ENCODE measurements around the gene DCT. TPM values are rescaled to one million over a fixed set of nuclear protein-coding genes. Genes with fewer than 3 reads are reported as not detected.

The DCT gene
- total and polyA plus RNA-seq, 2 donors (not counting 1 experiment from before 2014, with no cell fraction given): 0.17 TPM; not detected in 1

DNA sequence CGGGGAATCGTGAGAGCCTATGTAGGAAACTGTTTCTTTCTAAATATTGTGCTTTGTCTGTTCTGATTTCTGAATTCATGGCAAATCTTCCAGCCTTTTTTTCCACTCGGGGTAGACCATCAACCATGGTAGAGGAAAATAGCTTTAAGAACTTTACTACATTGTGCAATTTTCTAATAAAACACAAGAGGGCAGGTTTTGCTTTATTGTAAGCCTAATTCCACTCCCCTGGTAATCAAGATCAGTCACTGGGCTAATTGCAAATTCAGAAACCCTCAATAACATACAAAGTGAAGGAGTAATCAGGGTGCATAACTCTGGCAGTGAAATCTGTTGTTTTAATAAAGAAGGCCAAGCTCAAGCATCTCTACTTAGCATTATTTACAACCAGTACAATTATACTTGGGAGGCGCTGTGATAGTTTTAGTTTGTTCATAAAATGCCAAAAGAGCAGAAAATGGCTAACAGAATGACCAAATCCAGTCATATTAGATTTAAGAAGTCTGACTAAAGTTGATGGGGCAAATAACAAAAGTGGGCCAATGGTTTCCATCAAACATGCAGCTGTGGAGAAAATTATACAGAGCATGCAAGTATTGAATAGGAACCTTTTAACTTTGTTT, 43.8 kb downstream of the DCT start:
- Histone ChIP-seq H3K4me1 (ENCODE audit: control insufficient read depth, extremely low read depth, insufficient read depth, low read length) (no peaks in the 10 kb centered on the region), H4K20me1 (ENCODE audit: control insufficient read depth, extremely low read depth, insufficient read depth, low read length) (no peaks in the 10 kb centered on the region), H3K9ac (ENCODE audit: insufficient read depth, low read length) (no peak overlapping the region), H3K27ac (ENCODE audit: insufficient read depth, low read length) (no peak overlapping the region), H3K4me3 (replicated peaks in 1 of 4; ENCODE audit: control extremely low read depth in 1 of 4, insufficient read depth in 1 of 4, low read depth in 3 of 4, low read length in 4 of 4) (no peak overlapping the region), H3K9me3 (ENCODE audit: control insufficient read depth, insufficient read depth, low read depth, low read length) (no peaks in the 10 kb centered on the region), H3K79me2 (ENCODE audit: control insufficient read depth, insufficient read depth, low read length) (no peaks in the 10 kb centered on the region), H3K27me3 (ENCODE audit: control insufficient read depth, insufficient read depth, low read length) (peaks cover 3% of the 10 kb centered on the region), H2AFZ (ENCODE audit: low read length) (no peak overlapping the region), H3K4me2 (ENCODE audit: extremely low read depth, insufficient read depth, low read length) (no peak overlapping the region), H3K36me3 (ENCODE audit: control insufficient read depth, insufficient read depth, low read length) (no peaks in the 10 kb centered on the region)
- peak; percentile 46 to 80 for DNase-seq (ENCODE audit: low read depth in 2 of 2)
- TF ChIP-seq, protein P1, sequence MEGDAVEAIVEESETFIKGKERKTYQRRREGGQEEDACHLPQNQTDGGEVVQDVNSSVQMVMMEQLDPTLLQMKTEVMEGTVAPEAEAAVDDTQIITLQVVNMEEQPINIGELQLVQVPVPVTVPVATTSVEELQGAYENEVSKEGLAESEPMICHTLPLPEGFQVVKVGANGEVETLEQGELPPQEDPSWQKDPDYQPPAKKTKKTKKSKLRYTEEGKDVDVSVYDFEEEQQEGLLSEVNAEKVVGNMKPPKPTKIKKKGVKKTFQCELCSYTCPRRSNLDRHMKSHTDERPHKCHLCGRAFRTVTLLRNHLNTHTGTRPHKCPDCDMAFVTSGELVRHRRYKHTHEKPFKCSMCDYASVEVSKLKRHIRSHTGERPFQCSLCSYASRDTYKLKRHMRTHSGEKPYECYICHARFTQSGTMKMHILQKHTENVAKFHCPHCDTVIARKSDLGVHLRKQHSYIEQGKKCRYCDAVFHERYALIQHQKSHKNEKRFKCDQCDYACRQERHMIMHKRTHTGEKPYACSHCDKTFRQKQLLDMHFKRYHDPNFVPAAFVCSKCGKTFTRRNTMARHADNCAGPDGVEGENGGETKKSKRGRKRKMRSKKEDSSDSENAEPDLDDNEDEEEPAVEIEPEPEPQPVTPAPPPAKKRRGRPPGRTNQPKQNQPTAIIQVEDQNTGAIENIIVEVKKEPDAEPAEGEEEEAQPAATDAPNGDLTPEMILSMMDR (conservative IDR thresholded peaks at IDR 0.05 in 1 of 2, IDR thresholded peaks at IDR 0.05 in 1 of 2; ENCODE audit: low read depth in 1 of 2, low read length in 2 of 2): peak; percentile 49 to 54
- no peak for TF ChIP-seq EZH2 (IDR thresholded peaks at IDR 0.05; ENCODE audit: low read length, missing control alignments)

DNA sequence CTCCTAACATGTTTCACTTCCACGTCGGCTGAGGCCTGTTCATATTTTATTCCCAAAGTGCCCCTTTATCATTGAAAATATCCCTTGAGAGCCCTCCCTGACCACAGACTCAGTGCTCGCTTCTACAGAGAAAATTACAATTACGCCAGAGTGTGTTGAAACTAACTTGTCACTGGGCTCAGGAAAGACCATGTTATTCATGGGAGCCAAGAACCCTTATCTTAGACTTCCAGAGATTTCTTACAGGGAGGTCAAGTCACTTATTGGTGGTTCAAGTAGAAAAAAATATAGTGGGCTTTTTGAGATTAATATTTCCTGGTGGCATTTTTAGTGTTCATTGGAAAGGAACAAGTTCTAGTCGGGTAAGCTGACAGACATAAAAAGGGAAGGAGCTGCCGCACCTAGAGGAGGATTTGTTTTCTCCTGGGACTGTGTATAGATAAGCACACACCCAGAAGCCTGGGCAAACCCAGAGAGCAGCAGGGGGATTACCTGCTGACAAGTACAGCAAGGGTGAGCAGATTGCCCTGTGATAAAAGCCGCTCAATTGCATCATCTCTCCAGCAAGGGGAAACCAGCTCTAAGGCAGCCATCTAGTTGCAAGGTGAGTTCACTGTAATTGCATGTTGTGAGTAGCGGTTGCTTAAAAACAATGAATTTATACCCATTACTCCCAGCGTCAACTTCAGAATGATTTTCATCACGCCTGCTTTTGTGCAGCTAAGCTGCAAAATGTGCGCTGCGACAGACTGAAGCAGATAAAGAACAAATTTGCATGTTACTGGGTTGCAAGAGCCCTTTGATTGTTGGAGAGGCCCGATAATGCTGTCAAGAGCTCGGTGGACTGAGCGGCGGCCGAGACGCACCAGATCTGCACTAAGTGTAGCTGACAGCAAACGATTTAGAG, 46.2 kb downstream of the DCT start:
- peaks cover 3% of the 10 kb centered on the region for H3K27me3 ChIP-seq (ENCODE audit: control insufficient read depth, insufficient read depth, low read length)
- no peaks in the 10 kb centered on the region for H3K79me2 ChIP-seq (ENCODE audit: control insufficient read depth, insufficient read depth, low read length)
- H3K9ac ChIP-seq (ENCODE audit: insufficient read depth, low read length): no peak overlapping the region
- H3K4me3 ChIP-seq (replicated peaks in 1 of 4; ENCODE audit: control extremely low read depth in 1 of 4, insufficient read depth in 1 of 4, low read depth in 3 of 4, low read length in 4 of 4): no peak overlapping the region
- TF ChIP-seq, protein P1 (conservative IDR thresholded peaks at IDR 0.05 in 1 of 2, IDR thresholded peaks at IDR 0.05 in 1 of 2; ENCODE audit: low read depth in 1 of 2, low read length in 2 of 2): no peak
- TF ChIP-seq EZH2 (IDR thresholded peaks at IDR 0.05; ENCODE audit: low read length, missing control alignments): no peak
- no peak overlapping the region for H3K27ac ChIP-seq (ENCODE audit: insufficient read depth, low read length)
- no peak overlapping the region for H3K4me2 ChIP-seq (ENCODE audit: extremely low read depth, insufficient read depth, low read length)
- no peaks in the 10 kb centered on the region for H3K9me3 ChIP-seq (ENCODE audit: control insufficient read depth, insufficient read depth, low read depth, low read length)
- H3K36me3 ChIP-seq (ENCODE audit: control insufficient read depth, insufficient read depth, low read length): no peaks in the 10 kb centered on the region
- no peaks in the 10 kb centered on the region for H4K20me1 ChIP-seq (ENCODE audit: control insufficient read depth, extremely low read depth, insufficient read depth, low read length)
- H3K4me1 ChIP-seq (ENCODE audit: control insufficient read depth, extremely low read depth, insufficient read depth, low read length): no peaks in the 10 kb centered on the region
- no peak for DNase-seq (ENCODE audit: low read depth in 2 of 2)
- H2AFZ ChIP-seq (ENCODE audit: low read length): no peak overlapping the region

DNA sequence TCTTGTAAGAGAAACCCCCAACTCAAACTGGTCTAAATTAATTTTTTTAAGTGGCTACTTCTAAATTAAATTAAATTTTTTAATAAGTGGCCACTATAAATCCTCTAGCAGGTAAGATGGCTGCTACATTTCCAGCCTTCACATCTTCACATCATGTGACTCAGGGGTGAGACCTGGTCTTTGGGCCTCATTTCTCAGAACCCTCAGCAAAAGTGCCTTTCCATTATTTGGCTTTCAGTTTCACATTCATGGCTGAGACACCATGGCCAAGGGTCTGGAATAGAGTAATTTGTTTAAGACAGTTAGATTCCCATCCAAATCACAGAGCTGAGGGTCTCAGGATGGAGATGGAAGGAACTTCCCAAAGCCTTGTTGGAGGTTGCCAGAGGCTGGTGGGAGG, 47.5 kb downstream of the DCT start:
- H3K4me1 ChIP-seq (ENCODE audit: control insufficient read depth, extremely low read depth, insufficient read depth, low read length): no peaks in the 10 kb centered on the region
- H3K4me3 ChIP-seq (replicated peaks in 1 of 4; ENCODE audit: control extremely low read depth in 1 of 4, insufficient read depth in 1 of 4, low read depth in 3 of 4, low read length in 4 of 4): no peak overlapping the region
- H3K4me2 ChIP-seq (ENCODE audit: extremely low read depth, insufficient read depth, low read length): no peak overlapping the region
- no peak for DNase-seq (ENCODE audit: low read depth in 2 of 2)
- H3K36me3 ChIP-seq (ENCODE audit: control insufficient read depth, insufficient read depth, low read length): no peaks in the 10 kb centered on the region
- H3K27me3 ChIP-seq (ENCODE audit: control insufficient read depth, insufficient read depth, low read length): no peaks in the 10 kb centered on the region
- H3K27ac ChIP-seq (ENCODE audit: insufficient read depth, low read length): no peak overlapping the region
- no peak overlapping the region for H2AFZ ChIP-seq (ENCODE audit: low read length)
- no peaks in the 10 kb centered on the region for H3K79me2 ChIP-seq (ENCODE audit: control insufficient read depth, insufficient read depth, low read length)
- H4K20me1 ChIP-seq (ENCODE audit: control insufficient read depth, extremely low read depth, insufficient read depth, low read length): no peaks in the 10 kb centered on the region
- no peak overlapping the region for H3K9ac ChIP-seq (ENCODE audit: insufficient read depth, low read length)
- TF ChIP-seq EZH2 (IDR thresholded peaks at IDR 0.05; ENCODE audit: low read length, missing control alignments): no peak
- TF ChIP-seq, protein P1 (conservative IDR thresholded peaks at IDR 0.05 in 1 of 2, IDR thresholded peaks at IDR 0.05 in 1 of 2; ENCODE audit: low read depth in 1 of 2, low read length in 2 of 2): no peak
- H3K9me3 ChIP-seq (ENCODE audit: control insufficient read depth, insufficient read depth, low read depth, low read length): no peaks in the 10 kb centered on the region
